K562 treated with DMSO at 1 percent for 48 hours (cell line): ENCODE data around the gene MXD3. TPM values are rescaled to one million over a fixed set of nuclear protein-coding genes. Genes with fewer than 3 reads are reported as not detected.

Experiments used
- total RNA-seq: library from RNA; unstranded; fragments of 300-600 nt; gene quantifications from 2 replicates; pipeline ENCODE4 v1.2.3, GENCODE V29; 2022; ENCODE audit warnings: low replicate concordance; ENCODE audit errors: extremely low read depth

The MXD3 gene
- total RNA-seq, result not detected in 2 replicates

GRCh38 chr5:177311723-177312648 lies at the start of gene MXD3:
TSS of gene MXD3 (minus strand) at chr5:177311898. CDS start at chr5:177311830, 68 bp downstream.

GRCh38 chr5:177357459-177358351 lies 46.0 kb upstream of the MXD3 start, which contains the start of gene RGS14:
TSS of gene RGS14 (plus strand) at chr5:177357924. CDS start at chr5:177358025, 101 bp downstream.

GRCh38 chr5:177351392-177352329 lies 40.0 kb upstream of the MXD3 start, which contains the start of gene LMAN2:
TSS of gene LMAN2 (minus strand) at chr5:177351668. CDS start at chr5:177351647, 21 bp downstream.

GRCh38 chr5:177303121-177303924 lies 8.4 kb downstream of the MXD3 start, which contains the start of the genes PRELID1 and RAB24:
TSS of gene PRELID1 (plus strand) at chr5:177303799. CDS start at chr5:177303986, 187 bp downstream.
TSS of gene RAB24 (minus strand) at chr5:177303719. CDS start at chr5:177303288, 431 bp downstream.

Other genes starting within 250 kb of the MXD3 start
- gene FGFR4, start 225.0 kb downstream of the MXD3 start, total RNA-seq, result not detected in 2 replicates
- not detected in 2 replicates for gene NSD1, start 178.1 kb downstream of the MXD3 start, total RNA-seq
- not detected in 2 replicates for gene RAB24, start 8.2 kb downstream of the MXD3 start, total RNA-seq
- not detected in 2 replicates for gene PRELID1, start 8.1 kb downstream of the MXD3 start, total RNA-seq
- 1,046 TPM in 1 of 2 replicates, not detected in the other for gene LMAN2, start 39.8 kb upstream of the MXD3 start, total RNA-seq
- not detected in 2 replicates for gene RGS14, start 46.0 kb upstream of the MXD3 start, total RNA-seq
- not detected in 2 replicates for gene SLC34A1, start 72.5 kb upstream of the MXD3 start, total RNA-seq
- not detected in 2 replicates for gene PFN3, start 88.8 kb upstream of the MXD3 start, total RNA-seq
- gene F12, start 97.7 kb upstream of the MXD3 start, total RNA-seq, result not detected in 2 replicates
- not detected in 2 replicates for gene GRK6, start 114.8 kb upstream of the MXD3 start, total RNA-seq
- gene PRR7, start 134.9 kb upstream of the MXD3 start, total RNA-seq, result not detected in 2 replicates
- gene DBN1, start 161.7 kb upstream of the MXD3 start, total RNA-seq, result not detected in 2 replicates
- gene PDLIM7, start 185.7 kb upstream of the MXD3 start, total RNA-seq, result not detected in 2 replicates
- gene DOK3, start 197.9 kb upstream of the MXD3 start, total RNA-seq, result not detected in 2 replicates
- not detected in 2 replicates for gene DDX41, start 205.1 kb upstream of the MXD3 start, total RNA-seq
- not detected in 2 replicates for gene FAM193B, start 242.7 kb upstream of the MXD3 start, total RNA-seq